Left cardiac atrium (tissue), 4 donors: ENCODE data around the gene RPL38. TPM values are rescaled to one million over a fixed set of nuclear protein-coding genes. Genes with fewer than 3 reads are reported as not detected.
A peak's percentile ranks its signal among the peaks of the same experiment; 100 is the strongest.

Experiments
- ATAC-seq, 2 donors: fragments of 200-7000 bp; cut with Tn5 transposase; one replicate each; pipeline ENCODE4 v1.9.1; 2020; ENCODE audit warnings: mild to moderate bottlenecking in 2 of 2, moderate library complexity in 2 of 2
- DNase-seq: peaks from one replicate; pipeline ENCODE4 v3.0.0-alpha.2; 2020
- intact Hi-C, 2 donors: fragments of 100-400 bp; cut with DNase I; formaldehyde crosslinking; loops; one replicate each; pipeline versions ENCODE4 v1.14.1 to v1.15.1; 2022 to 2023
- total RNA-seq, 2 donors: library from RNA; stranded (reverse); fragmentation: NEBNext Ultra II Directional; extraction: Animal tissue kit (Norgen Biotek cat#: 25700); gene quantifications; one replicate each; pipeline ENCODE4 v1.2.1, GENCODE V29; 2021
- donor health status: DM: no; HTN: yes; CAD: no.
- donor health status: DM: no; HTN: yes; CAD: no; lungs with severe emphysema.
- donor health status: DM: yes; HTN: yes; CAD: no.
- donor health status: Dilated cardiomyopathy.

The RPL38 gene
- total RNA-seq, 2 donors from 2014 or later = 657 to 709 TPM

DNA sequence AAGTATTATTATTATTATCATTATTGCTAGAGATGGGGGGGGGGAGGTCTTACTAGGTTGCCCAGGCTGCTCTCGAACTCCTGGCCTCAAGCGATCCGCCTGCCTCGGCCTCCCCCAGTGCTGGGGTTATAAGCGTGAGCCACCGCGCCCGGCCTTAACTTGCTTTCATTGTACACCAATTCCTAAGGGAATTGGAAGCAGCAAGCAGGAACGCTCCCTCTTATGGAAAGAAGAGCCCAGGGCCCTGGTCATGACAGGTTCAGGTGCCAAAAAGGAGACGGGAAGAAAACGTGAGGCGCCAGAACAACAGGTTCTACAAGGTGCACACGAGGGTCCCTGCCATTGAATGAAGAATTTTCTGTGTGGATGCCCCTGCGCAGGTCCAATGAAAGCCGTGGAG lies 540 bp upstream of the RPL38 start:
- ATAC-seq (peak in 1 of 2 donors; percentile 1), DNase-seq (no peak)
- intact Hi-C loops = no loop called here

DNA sequence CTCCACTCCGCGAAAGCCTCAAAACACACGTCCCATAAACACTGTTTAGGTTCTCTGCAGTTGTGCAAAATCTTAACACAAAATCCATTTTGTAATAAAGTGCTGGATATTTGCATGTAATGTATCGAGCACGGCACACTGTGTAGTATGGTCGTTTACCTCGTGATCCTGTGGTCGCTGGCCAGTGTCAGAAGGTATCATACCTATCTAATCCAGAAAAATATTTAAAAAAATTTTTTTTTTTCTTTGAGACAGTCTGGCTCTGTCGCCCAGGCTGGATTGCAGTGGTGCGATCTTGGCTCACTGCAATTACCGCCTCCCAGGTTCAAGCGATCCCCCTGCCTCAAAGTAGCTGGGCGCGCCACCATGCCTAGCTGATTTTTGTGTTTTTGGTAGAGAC lies 996 bp downstream of the RPL38 start:
- ATAC-seq = no peak
- intact Hi-C loops = no loop called here
- no peak for DNase-seq

DNA sequence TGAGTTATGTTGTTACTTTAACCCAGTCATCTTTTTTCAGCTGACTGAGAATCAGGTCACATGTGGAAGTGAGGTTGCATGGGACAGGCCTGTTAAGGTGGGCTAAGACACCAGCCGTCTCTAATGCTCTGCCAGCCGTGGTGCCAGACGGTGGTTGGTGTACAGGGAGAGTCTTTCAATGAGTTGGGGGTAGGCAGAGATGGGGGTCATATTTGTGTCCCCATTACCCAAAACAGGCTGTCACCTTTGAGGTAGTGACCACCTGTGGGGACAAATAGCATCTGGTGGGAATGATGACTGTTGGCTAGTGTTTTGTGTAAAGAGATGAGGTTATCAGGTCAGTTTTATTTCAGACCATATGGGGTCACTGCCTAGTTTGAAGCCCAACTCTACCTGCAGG lies 1.8 kb downstream of the RPL38 start:
- DNase-seq = no peak
- no peak for ATAC-seq
- intact Hi-C loops = no loop called here

DNA sequence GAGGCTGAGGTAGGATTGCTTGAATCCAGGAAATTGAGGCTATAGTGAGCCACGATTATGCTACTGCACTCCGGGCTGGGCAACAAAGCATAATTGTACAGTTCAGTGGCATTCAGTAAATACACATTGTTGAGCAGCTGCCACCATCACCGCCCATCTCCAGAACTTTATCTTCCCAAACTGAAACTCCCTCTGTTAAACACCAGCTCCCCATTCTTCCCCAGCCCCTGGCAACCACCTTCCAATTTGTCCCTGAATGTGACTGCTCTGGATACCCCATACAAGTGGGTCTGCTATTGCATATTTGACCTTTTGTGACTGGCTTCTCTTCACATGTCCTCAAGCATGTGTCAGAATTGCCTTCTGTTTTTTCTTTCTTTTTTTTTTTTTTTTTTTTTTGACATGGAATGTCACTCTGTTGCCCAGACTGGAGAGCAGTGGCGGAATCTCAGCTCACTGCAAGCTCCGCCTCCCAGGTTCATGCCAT lies 2.9 kb downstream of the RPL38 start:
- intact Hi-C loops = no loop called here
- ATAC-seq (no peak), DNase-seq (no peak)

DNA sequence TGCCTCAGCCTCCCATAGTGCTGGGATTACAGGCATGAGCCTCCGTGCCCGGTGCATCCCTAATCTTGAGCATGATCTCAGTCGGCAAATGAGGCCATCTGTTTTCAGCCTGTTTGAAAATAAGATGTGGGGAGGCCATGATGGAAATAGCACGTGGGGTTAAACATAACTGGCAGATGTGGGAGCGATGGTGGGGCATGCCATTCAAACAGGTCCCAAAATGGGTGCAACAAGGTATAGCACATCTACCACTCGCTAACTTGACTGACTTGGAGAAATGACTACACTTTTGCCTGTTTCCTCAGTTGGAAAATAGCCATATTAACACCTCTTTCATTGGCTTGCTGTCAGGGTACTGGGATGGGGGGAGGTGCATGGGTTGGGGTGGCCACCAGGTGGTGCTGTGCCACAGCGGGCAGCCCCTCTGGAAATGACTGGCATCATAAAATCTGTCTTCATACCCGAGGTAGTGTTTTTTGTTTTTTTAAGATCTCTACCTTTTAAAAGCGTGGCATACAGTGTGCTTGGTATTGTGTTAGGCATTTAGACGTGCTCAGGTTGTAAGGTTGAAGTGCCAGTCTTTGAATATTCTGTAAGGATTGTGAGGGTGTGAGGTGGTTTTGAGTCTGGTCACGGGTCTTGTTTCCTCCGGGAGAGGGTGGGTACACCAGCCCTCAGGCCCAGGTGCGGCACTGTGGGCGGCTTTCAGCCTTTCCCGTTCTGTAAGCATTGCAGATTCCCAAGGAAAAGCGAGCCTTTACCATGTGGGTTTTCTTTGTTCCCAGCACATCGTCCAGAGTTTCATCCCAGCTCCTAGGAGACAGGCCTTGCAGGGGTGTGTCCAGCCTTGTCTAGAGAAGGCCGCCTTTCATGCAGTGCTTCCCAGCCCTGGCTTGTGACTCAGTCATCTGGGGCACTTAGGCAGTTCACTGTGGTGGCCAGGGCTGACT lies 7.0 kb downstream of the RPL38 start:
- peak; percentile 11 to 13 for ATAC-seq
- intact Hi-C loops = loop anchor here (2.0 to 10.0 kb wide), 4 partner anchors 64 to 152 kb away; partner anchors contain the start of genes BTBD17 (in 2 of the 2) and DNAI2 (in 1 of the 2)
- DNase-seq = peak; percentile 68

DNA sequence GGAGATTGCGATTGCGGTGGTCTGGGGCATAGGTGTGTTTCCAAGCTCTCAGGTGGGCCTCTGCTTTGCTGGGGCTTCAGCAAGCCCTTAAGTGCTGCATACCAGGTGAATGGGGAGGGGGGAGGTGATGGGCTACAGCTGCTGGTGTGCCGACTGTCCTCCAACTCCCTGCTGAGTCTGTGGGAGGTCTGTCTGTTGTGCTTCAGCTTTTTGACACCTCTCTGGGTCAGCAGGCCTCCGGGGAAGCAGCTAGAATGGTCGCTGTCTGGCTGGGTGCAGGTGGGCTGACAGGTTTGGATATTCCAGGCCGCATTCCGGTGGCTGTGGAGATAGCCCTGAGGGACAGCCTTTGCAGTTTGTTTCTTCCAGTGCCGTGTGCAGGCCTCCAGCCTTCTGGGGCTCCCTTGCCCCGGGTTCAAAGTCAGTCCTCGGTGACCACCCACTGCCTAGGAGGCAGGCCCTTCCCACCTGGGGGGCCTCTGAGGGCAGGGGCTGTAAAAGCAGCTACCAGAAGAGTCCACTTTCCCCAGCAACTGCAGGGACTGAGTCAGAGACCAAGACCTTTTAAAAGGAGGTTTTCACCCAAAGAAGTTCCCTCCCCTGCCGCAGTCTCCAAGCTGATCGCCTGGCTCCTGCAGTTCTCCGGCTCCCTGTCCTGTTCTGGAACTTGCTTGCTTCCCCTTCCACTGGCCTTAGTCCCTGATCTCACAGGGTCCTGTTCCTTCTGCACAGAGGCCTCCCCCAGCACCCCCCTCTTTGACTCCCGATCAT lies 7.8 kb downstream of the RPL38 start:
- ATAC-seq (no peak), DNase-seq (no peak)

DNA sequence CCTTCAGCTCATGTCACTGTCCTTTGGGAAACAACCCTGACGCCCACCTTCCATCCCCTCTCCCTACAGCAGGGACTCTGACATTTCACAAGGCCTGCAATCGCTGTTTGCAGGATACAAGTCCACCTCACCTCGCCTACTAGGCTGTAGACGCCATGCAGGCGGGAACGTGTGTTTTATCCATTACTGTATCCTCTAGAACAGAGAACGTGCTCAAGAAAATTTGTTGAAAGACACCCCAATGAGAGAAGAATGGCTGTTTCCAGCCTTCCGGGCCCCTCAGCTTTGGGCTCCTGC lies 8.4 kb downstream of the RPL38 start:
- intact Hi-C loops = loop anchor here (1.0 to 10.0 kb wide), 5 partner anchors 63 to 150 kb away; partner anchors contain the start of genes BTBD17 (in 2 of the 2) and DNAI2 (in 1 of the 2)
- DNase-seq = no peak
- ATAC-seq = no peak

More for the DNA sequence above, 7.8 kb downstream of the RPL38 start:
- intact Hi-C loops = loop anchor here (2.0 to 10.0 kb wide), 4 partner anchors 63 to 151 kb away; partner anchors contain the start of genes BTBD17 (in 2 of the 2) and DNAI2 (in 1 of the 2)

DNA sequence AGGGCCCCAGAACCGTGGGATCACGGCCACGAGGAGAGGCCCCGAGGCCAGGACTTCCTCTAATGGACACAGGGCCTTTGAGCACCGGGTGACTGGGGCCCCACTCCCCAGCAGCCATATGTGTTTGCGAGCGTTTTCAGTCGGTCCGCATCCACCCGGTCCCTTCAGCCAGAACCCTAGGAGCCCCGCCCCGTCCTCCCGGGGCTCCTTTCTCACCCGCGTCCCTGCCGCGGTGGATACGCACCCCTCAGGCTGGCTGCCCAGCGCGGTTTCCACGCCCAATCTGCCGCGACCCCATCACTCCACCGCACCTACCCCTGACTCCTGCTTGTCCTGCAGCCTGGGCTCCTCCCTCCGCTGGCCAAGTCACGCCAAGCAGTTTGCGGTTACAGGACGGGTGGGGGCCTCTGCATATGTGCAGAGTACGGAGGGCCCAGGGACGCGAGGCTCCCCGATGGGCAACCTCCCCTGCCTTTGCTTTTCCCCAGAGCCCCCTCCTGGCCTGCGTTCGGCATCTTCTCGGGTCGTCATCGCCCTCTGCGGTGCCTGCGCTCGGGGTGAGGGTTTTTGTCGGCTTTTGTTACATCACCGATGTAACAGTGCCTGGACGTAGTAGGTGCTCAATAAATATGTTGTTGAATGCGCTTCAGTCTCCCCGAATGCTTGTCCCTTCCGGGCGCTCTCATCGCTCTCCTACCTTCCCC lies 8.9 kb downstream of the RPL38 start:
- intact Hi-C loops = loop anchor here (1.0 to 10.0 kb wide), 4 partner anchors 62 to 150 kb away; partner anchors contain the start of genes BTBD17 (in 1 of the 2) and DNAI2 (in 1 of the 2)
- peak in 1 of 2 donors; percentile 5 for ATAC-seq

DNA sequence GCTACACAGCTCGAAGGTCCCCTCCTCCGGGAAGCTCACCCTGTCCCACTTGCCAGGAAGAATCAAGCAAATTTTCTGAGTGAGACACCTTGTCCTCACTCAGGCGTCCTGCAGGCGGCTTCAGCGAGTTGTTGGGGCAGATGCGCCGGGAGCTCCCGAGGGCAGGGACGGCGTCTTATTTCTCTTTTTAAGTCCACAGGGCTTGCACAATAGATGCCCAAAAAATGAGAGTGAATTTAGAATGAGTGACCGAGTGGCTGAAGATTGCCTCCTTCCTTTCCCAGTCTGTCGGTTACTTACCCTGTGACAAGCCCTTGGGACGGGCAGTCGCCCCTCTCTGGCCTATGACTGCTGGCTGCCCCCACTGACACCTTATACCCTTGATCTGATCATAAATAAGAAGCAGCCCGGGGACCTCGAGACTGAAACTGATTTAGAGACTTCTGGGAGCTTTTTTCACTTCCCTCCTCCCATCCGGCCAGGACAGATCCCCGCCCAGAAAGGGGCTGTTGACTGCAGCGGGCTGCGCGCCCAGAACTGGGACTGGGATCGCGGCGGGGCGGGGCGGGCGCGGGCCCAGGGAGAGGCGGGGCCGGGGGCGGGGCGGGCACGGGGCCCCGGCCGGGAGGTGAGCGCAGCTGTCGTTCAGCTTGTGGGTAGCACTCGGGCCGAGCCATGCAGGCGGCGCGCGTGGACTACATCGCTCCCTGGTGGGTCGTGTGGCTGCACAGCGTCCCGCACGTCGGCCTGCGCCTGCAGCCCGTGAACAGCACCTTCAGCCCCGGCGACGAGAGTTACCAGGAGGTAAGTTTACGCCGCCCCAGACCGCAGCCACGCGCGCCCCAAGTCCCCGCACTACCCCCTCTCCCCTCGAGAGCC lies 9.7 kb downstream of the RPL38 start, which contains the start of gene TTYH2:
Gene TTYH2 (plus strand): TSS at position 659 of the 879 bp plus-strand sequence. CDS start 17 bp downstream, at position 676.
- intact Hi-C loops = loop anchor here (1.0 to 10.0 kb wide), 4 partner anchors 62 to 149 kb away; partner anchors contain the start of genes BTBD17 (in 1 of the 2) and DNAI2 (in 1 of the 2)

More for the DNA sequence above, 8.9 kb downstream of the RPL38 start:
- DNase-seq = peak; percentile 41

DNA sequence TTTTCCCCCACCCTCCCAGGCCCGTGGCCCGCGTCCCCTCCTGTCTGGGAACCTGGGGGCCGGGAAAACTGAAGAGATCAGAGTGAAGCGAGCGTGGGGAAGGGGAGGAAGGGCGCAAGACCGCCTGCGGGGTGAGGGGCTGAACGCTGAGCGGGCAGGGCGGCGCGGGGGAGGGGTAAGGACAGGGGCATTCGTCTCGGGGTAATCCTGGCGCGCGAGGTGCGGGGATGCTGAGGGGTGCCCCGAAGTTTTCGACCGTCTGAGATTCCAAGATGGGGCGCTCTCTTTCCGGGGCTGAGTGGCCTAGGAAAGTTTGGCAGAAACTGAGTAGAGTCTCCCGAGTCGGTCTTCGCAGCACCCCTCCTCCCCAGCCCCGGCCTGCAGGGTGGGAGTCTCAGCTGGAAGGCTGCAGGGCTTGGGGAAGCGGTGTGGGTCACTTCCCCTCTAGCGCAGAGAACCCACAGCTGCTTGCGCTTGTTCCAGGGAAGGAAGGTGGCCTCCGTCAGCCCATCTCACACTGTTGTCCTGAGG lies 10.4 kb downstream of the RPL38 start:
- intact Hi-C loops = loop anchor here in 1 of 2 donors (5.0 to 10.0 kb wide), 3 partner anchors 61 to 148 kb away; partner anchors contain the start of genes BTBD17 and DNAI2
- peak; percentile 39 for DNase-seq

More for the DNA sequence above, 9.7 kb downstream of the RPL38 start, which contains the start of gene TTYH2:
- peak; percentile 87 to 89 for ATAC-seq
- peak; percentile 90 for DNase-seq

DNA sequence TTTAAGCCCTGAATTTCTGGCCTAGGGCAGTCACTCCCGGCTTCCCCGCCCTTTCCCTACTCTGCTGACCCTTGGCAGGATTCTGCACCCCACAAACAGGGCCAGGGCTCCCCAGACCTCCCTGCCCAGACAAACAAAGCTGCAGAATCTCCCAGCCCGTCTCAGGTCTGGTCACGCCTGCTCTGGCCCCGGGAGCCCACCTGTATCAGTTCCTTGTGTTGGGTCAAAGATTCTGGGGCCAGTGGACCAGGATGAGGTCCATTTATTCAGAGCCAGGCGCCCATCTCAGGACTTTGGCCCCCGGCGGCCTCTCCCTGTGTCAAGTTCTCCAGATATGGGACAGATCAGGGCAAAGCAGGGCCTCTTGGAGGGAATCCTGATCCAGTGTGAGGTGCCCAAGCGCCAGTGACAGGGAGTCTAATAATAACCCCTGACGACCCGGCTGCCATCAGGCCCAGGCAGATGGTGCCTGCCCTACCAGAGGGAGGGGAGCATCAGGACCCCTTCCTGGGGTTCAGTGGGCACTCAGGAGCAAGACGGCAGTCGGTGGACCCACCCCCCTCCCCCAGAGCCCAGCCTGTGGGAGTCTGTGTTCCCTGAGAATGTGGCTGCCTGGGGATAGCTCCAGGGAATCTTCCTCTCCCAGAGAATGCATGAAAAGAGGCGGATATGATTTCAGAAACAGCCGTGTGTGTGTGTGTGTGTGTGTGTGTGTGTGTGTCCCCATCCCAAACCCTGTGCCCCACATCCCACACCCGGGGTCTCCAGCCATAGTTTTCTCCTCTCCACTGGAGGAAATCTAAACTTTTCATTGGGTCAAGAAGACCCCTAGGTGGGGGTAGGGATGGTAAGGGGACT lies 11.2 kb downstream of the RPL38 start:
- intact Hi-C loops = loop anchor here in 1 of 2 donors (5.0 to 10.0 kb wide), 3 partner anchors 60 to 148 kb away; partner anchors contain the start of genes BTBD17 and DNAI2
- ATAC-seq = peak; percentile 32 to 34
- DNase-seq = peak; percentile 53

More for the DNA sequence above, 10.4 kb downstream of the RPL38 start:
- ATAC-seq = peak; percentile 23 to 24

DNA sequence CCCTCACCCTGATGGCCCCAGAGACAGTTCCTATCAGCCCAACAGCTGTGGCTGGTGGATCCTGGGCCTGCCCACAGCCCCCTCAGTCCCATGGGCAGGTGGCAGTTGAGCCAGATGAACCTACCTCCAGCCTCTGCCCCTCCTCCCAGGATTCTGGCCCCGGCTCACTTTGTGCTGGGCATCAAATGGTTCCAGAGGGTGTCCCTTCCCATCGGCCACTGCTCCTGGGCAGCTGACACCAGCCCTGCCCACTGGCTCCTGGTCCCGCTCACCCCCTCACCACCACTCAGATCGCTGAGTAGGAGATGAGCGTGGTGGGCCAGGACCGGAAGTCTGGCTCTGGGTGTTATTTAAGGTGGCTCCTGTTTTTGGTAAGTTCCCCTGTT lies 11.9 kb downstream of the RPL38 start:
- intact Hi-C loops = loop anchor here in 1 of 2 donors (10.0 kb wide), 1 partner anchor 59 kb away; the partner anchor contains the start of gene DNAI2
- peak; percentile 49 for DNase-seq
- ATAC-seq = peak; percentile 22 to 29

DNA sequence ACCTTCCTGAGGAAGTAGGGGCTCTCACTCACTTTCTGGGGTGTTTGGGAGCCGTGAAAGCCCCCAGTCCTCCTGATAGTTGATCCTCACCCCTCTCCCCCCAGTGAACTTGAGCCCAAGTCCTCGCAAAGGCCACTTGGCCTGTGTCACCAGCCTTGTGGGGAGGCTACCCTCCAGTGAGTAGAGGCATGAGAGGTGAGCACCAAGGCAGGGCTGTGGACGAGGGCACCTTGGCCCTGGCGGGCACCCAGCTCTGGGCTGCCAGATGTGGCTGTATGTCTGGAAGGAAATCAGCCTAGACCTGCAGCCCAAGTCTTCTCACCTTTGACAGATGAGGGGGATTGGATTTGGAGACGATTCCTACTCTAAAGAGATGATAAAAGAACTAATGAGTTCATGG lies 13.0 kb downstream of the RPL38 start:
- ATAC-seq (no peak), DNase-seq (no peak)
- intact Hi-C loops = loop anchor here in 1 of 2 donors (10.0 kb wide), 1 partner anchor 58 kb away; the partner anchor contains the start of gene DNAI2

DNA sequence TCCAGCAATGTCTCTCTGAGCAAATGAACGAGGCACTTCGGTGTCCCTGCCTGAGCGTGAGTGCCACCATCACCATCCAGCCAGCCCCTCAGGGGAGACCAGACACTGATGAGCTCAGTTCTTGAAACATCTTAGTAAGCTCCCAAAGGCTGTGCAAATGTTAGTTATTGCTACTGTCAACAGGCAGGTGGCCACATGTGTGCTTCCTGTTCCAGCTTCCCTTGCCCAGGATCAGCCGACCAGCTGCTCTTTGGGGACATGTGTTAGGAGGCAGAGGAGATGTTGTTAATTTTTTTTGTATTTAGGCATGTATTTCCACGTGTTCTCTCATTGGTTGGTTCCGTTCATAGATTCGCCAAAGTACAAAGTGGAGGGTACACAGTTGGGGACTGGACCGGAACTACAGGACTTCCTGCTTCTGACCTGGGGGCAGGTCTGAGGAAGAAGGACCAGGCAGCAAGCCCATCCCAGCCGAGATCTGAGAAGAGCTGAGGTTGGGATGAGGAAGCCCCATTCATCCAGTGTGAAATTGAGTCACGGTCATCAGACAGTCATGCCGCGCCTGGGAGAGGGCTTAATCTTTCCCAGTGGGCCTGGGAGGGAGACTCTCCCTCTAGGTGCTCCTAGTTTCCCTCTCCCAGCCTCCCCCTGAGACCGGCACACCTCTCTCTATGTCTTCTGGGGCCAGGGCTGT lies 13.7 kb downstream of the RPL38 start:
- intact Hi-C loops = loop anchor here in 1 of 2 donors (10.0 kb wide), 1 partner anchor 58 kb away; the partner anchor contains the start of gene DNAI2
- no peak for ATAC-seq
- DNase-seq = no peak

DNA sequence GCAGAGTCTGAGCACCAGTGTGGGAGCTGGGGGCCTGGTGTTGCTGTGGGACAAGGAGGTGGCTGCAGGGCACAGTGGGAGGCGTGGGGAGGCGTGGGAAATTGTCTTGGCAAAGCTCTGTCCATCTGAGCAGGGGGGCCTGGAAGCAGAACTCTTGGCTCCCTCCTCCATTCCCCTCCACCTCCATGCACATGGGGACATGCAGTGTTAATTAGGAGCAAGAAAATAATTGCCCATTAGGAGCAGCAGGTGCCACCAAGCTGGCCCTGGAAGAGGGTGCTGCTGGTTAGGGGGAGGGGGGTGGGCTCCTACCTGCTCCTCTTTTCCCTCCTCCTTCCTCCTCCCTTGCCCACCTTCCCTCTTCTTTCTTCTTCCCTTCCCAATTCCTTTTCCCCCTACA lies 14.4 kb downstream of the RPL38 start:
- ATAC-seq = no peak
- intact Hi-C loops = loop anchor here in 1 of 2 donors (10.0 kb wide), 1 partner anchor 57 kb away; the partner anchor contains the start of gene DNAI2
- no peak for DNase-seq
